Smooth muscle cell of bladder (primary cell): ENCODE results near the gene ASXL1. TPM values are rescaled to one million over a fixed set of nuclear protein-coding genes. Genes with fewer than 3 reads are reported as not detected.

ENCODE experiments used
- total RNA-seq: library from RNA; depleted of rRNA; stranded (reverse); fragments of >200 nt; gene quantifications from 2 replicates; pipeline ENCODE4 v1.2.3, GENCODE V29; 2014

ASXL1 gene
- total RNA-seq: 26.5 and 29.7 TPM in 2 replicates

DNA sequence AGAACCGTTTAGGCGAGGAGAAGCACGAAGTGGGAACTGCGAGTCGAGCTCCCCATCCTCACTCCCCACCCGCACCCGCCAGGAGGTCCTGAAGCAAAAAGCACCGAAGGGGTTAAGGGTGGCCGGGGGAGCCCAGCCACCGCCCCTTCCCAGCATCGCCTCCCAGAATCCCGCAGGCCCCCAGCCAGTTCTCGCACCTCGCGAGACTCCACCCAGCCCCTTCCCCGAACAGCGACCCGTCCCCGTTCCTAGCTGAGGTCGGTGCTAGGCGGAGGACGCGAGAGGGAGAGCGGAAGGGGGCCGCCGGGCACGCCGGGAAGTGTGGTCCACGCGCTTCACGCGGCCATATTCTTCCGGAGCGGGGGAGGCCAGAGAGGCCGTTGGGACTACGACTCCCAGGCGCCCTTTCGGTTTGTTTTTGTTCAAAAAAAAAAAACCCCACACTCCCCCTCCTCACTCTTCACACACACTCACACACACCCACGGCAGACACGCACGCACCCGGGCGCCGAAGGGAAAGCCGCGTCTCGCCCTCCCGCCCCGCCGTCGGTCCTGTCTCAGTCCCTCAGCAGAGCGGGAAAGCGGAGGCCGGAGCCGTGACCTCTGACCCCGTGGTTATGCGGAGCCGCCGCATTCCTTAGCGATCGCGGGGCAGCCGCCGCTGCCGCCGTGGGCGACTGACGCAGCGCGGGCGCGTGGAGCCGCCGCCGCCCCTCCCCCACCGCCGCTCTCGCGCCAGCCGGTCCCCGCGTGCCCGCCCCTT is at the start of gene ASXL1:
ASXL1 (plus strand) TSS at position 463 of the 763 bp plus-strand sequence. CDS start 445 bp downstream, outside the sequence.

Other genes with a start within 250 kb of the ASXL1 start
- 30.4 and 39.6 TPM in 2 replicates for gene TM9SF4, start 248.6 kb upstream of the ASXL1 start, total RNA-seq
- gene PLAGL2, start 150.6 kb upstream of the ASXL1 start, total RNA-seq: 1.3 and 1.7 TPM in 2 replicates
- gene POFUT1, start 150.5 kb upstream of the ASXL1 start, total RNA-seq: 39.1 and 41.1 TPM in 2 replicates
- 25.5 and 35.3 TPM in 2 replicates for gene KIF3B, start 80.7 kb upstream of the ASXL1 start, total RNA-seq
- gene NOL4L, start 227.0 kb downstream of the ASXL1 start, total RNA-seq: 3.7 and 5.1 TPM in 2 replicates